GM21528 (cell line): Measurements from ENCODE around the gene KIAA1143.

ENCODE experiments used
- ATAC-seq: cut with Tn5 transposase; IDR thresholded peaks from one replicate; pipeline ENCODE4 v1.9.1; 2021; ENCODE audit warnings: mild to moderate bottlenecking, moderate library complexity; ENCODE audit not compliant: unreplicated experiment, low FRiP score

The KIAA1143 gene

GRCh38 chr3:44761424-44762169, at the start of gene KIAA1143, which contains the start of gene KIF15:
KIAA1143 (minus strand) TSS chr3:44761619; CDS start chr3:44761602, 17 bp downstream.
KIF15 (plus strand) TSS chr3:44761794; CDS start chr3:44761866, 72 bp downstream.
- peak; percentile 89 for ATAC-seq

- ATAC-seq: no peak
These were observed 44.5 kb upstream of the KIAA1143 start for GRCh38 chr3:44805960-44806359.

GRCh38 chr3:44803298-44803697, 41.9 kb upstream of the KIAA1143 start:
- no peak for ATAC-seq

GRCh38 chr3:44802011-44802410, 40.6 kb upstream of the KIAA1143 start:
- ATAC-seq: no peak

- ATAC-seq: no peak
These were observed 33.8 kb upstream of the KIAA1143 start for GRCh38 chr3:44795197-44795596.

GRCh38 chr3:44782891-44783290, 21.5 kb upstream of the KIAA1143 start:
- no peak for ATAC-seq

- no peak for ATAC-seq
These were observed 10.7 kb upstream of the KIAA1143 start for GRCh38 chr3:44772099-44772442.

- ATAC-seq: no peak
These were observed 10.1 kb upstream of the KIAA1143 start for GRCh38 chr3:44771424-44772098.

- no peak for ATAC-seq
These were observed 2.8 kb upstream of the KIAA1143 start for GRCh38 chr3:44764248-44764647.

- ATAC-seq: no peak
These were observed 1.3 kb upstream of the KIAA1143 start for GRCh38 chr3:44762690-44763089.

GRCh38 chr3:44762170-44762677, 805 bp upstream of the KIAA1143 start:
- ATAC-seq: peak; percentile 17

GRCh38 chr3:44761101-44761423, 357 bp downstream of the KIAA1143 start:
- ATAC-seq: no peak

GRCh38 chr3:44734646-44735168, 26.7 kb downstream of the KIAA1143 start:
- ATAC-seq: no peak

- peak; percentile 82 for ATAC-seq
These were observed 32.0 kb downstream of the KIAA1143 start, which contains the start of gene ZNF501 for GRCh38 chr3:44729384-44729910. ZNF501 (plus strand) TSS chr3:44729635; CDS start chr3:44734422, 4,787 bp downstream.

GRCh38 chr3:44722103-44722401, 39.4 kb downstream of the KIAA1143 start:
- no peak for ATAC-seq

- no peak for ATAC-seq
These were observed 40.0 kb downstream of the KIAA1143 start for GRCh38 chr3:44721231-44722102.

GRCh38 chr3:44712455-44713075, 48.9 kb downstream of the KIAA1143 start, which contains the start of gene ZNF502:
ZNF502 (plus strand) TSS chr3:44712660; CDS start chr3:44720262, 7,602 bp downstream.
- no peak for ATAC-seq
